A549 treated with AZD9567 at 1 μM for 4 hours (cell line): ENCODE results near the gene ASH1L. TPM values are rescaled to one million over a fixed set of nuclear protein-coding genes. Genes with fewer than 3 reads are reported as not detected.

Experiments
- total RNA-seq: library from RNA; stranded (reverse); fragments of 200-300 nt; extraction: Qiagen RNA extraction; gene quantifications from 5 replicates; pipeline ENCODE4 v1.2.3, GENCODE V29; 2022; ENCODE audit not compliant: insufficient read depth

ASH1L gene, protein sequence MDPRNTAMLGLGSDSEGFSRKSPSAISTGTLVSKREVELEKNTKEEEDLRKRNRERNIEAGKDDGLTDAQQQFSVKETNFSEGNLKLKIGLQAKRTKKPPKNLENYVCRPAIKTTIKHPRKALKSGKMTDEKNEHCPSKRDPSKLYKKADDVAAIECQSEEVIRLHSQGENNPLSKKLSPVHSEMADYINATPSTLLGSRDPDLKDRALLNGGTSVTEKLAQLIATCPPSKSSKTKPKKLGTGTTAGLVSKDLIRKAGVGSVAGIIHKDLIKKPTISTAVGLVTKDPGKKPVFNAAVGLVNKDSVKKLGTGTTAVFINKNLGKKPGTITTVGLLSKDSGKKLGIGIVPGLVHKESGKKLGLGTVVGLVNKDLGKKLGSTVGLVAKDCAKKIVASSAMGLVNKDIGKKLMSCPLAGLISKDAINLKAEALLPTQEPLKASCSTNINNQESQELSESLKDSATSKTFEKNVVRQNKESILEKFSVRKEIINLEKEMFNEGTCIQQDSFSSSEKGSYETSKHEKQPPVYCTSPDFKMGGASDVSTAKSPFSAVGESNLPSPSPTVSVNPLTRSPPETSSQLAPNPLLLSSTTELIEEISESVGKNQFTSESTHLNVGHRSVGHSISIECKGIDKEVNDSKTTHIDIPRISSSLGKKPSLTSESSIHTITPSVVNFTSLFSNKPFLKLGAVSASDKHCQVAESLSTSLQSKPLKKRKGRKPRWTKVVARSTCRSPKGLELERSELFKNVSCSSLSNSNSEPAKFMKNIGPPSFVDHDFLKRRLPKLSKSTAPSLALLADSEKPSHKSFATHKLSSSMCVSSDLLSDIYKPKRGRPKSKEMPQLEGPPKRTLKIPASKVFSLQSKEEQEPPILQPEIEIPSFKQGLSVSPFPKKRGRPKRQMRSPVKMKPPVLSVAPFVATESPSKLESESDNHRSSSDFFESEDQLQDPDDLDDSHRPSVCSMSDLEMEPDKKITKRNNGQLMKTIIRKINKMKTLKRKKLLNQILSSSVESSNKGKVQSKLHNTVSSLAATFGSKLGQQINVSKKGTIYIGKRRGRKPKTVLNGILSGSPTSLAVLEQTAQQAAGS (N-terminal part only)
- total RNA-seq: 9.2 to 12.1 TPM (median 11.7 TPM) in 5 replicates

GRCh38 chr1:155562581-155563376, at the start of gene ASH1L:
TSS of gene ASH1L (minus strand) at chr1:155562803. CDS start at chr1:155521519, 41,284 bp downstream.

DNA sequence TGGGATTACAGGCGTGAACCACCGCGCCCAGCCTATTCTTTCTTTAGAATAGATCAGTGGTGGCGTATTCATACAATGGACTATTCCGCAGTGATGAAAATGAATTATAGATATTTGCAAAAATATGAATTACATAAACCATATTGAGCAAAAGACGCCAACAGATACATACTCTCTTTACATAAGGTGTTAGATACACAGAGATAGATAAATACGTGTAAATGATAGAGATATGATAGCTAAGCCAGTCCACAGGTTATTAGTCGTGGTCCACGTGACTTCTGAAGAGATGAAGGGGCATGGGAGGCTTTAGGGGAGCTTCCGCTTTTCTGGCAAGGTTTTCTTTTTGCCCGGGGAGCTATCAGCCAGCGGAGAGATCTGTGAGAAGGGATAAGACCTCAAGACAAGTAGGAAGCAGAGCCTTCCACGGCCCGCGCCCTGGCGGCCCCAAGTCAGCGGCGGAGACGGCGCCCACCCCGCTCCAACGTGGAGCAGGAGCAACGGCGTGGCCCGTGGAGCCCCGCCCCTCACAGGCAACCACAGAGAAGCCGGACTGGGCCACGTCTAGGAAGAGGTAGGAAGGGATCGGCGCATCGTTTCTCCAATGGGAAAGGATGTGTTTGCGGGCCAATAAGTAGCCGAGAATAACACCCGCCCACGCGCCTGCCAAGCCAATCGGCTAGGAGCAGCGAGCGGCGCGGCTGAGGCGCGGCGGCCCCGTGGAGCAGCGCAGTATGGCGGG, 47.1 kb upstream of the ASH1L start, which contains the start of gene MSTO1:
TSS of gene MSTO1 (plus strand) at position 704 of the 742 bp plus-strand sequence. CDS start at position 735, 31 bp downstream.

GRCh38 chr1:155320661-155321617, 241.7 kb downstream of the ASH1L start, which contains the start of gene RUSC1:
TSS of gene RUSC1 (plus strand) at chr1:155320894. CDS start at chr1:155321774, 880 bp downstream.

GRCh38 chr1:155308493-155309422, 253.8 kb downstream of the ASH1L start, which contains the start of gene FDPS:
TSS of gene FDPS (plus strand) at chr1:155308866. CDS start at chr1:155309790, 924 bp downstream.

GRCh38 chr1:155301342-155301841, 261.2 kb downstream of the ASH1L start, which contains the start of gene PKLR:
TSS of gene PKLR (minus strand) at chr1:155301438. CDS start at chr1:155301395, 43 bp downstream.

Other genes starting within 250 kb of the ASH1L start
- gene RUSC1, start 241.9 kb downstream of the ASH1L start, total RNA-seq: 40.7 to 56.9 TPM (median 56.2 TPM) in 5 replicates
- gene MSTO1, start 47.4 kb upstream of the ASH1L start, total RNA-seq: 38.7 to 51.1 TPM (median 44.4 TPM) in 5 replicates
- gene YY1AP1, start 126.0 kb upstream of the ASH1L start, total RNA-seq: 44.0 to 46.5 TPM (median 46.0 TPM) in 5 replicates
- 116 to 147 TPM (median 118 TPM) in 5 replicates for gene DAP3, start 126.3 kb upstream of the ASH1L start, total RNA-seq